A673 (cell line): ENCODE data around the gene ITM2C. TPM values are rescaled to one million over a fixed set of nuclear protein-coding genes. Genes with fewer than 3 reads are reported as not detected.

Source experiments
- BruUV-seq: library from RNA; stranded (reverse); fragments of 400-500 nt; replicated peaks from 2 replicates; lab custom pipeline; 2021; lab: Mats Ljungman, UMichigan
- CTCF ChIA-PET: fragments of 300-600 bp; sonication (Branson Sonifier 250); formaldehyde crosslinking; loops from one replicate; lab custom pipeline; 2022; ENCODE audit warnings: antibody characterized with exemption; lab: Charles Lee
- POLR2A ChIA-PET: fragments of 300-600 bp; sonication (Branson Sonifier 250); formaldehyde crosslinking; loops from one replicate; lab custom pipeline; 2022; ENCODE audit warnings: antibody characterized with exemption; ENCODE audit not compliant: low non-redundant PET; lab: Charles Lee
- DNase-seq: peaks from one replicate; pipeline ENCODE4 v3.0.0-alpha.2; 2015; ENCODE audit warnings: low spot score
- H3K27ac ChIP-seq: fragments of 200-600 bp; sonication (generic); 2 replicates; pipeline ENCODE4 v1.5.1; 2016; ENCODE audit warnings: mixed run types, low read depth, mild to moderate bottlenecking, mixed read lengths, antibody characterized with exemption, low read length; ENCODE audit not compliant: poor library complexity, severe bottlenecking
- H3K27me3 ChIP-seq: fragments of 200-600 bp; sonication (generic); replicated peaks from 2 replicates; pipeline ENCODE4 v1.6.1; 2017; ENCODE audit warnings: mixed run types, low read depth, mild to moderate bottlenecking, mixed read lengths, antibody characterized with exemption, low read length; ENCODE audit not compliant: insufficient read depth, poor library complexity
- H3K36me3 ChIP-seq: fragments of 200-600 bp; sonication (generic); 2 replicates; pipeline ENCODE4 v1.6.1; 2016; ENCODE audit warnings: mixed run types, mild to moderate bottlenecking, mixed read lengths, antibody characterized with exemption, low read length; ENCODE audit not compliant: insufficient read depth, poor library complexity, severe bottlenecking
- H3K4me1 ChIP-seq: fragments of 200-600 bp; sonication (generic); 2 replicates; pipeline ENCODE4 v1.6.1; 2017; ENCODE audit warnings: mixed run types, mild to moderate bottlenecking, mixed read lengths, antibody characterized with exemption, low read length; ENCODE audit not compliant: insufficient read depth, poor library complexity, severe bottlenecking
- H3K4me3 ChIP-seq: fragments of 200-600 bp; sonication (generic); 2 replicates; pipeline ENCODE4 v1.5.1; 2016; ENCODE audit warnings: low read depth, mixed run types, mild to moderate bottlenecking, mixed read lengths, low read length; ENCODE audit not compliant: poor library complexity, severe bottlenecking
- H3K9me3 ChIP-seq: fragments of 200-600 bp; sonication (generic); 2 replicates; pipeline ENCODE4 v1.6.1; 2016; ENCODE audit warnings: mixed run types, low read depth, mild to moderate bottlenecking, mixed read lengths, antibody characterized with exemption, low read length; ENCODE audit not compliant: poor library complexity, severe bottlenecking
- EZH2 ChIP-seq: fragments of 200-600 bp; sonication (generic); IDR thresholded peaks from 2 replicates; pipeline ENCODE4 v1.6.1; 2017; ENCODE audit warnings: borderline replicate concordance, low read depth, mild to moderate bottlenecking, mixed read lengths, antibody characterized with exemption, low read length; ENCODE audit not compliant: poor library complexity, severe bottlenecking
- intact Hi-C: fragments of 100-400 bp; cut with micrococcal nuclease; formaldehyde crosslinking; loops from one replicate; pipeline ENCODE4 v1.10.0; 2022; ENCODE audit not compliant: unreplicated experiment
- total RNA-seq: library from RNA; stranded (reverse); gene quantifications from 2 replicates; pipeline ENCODE4 v1.2.3, GENCODE V29; 2021
- TF ChIP-seq, protein P1 (sequence below): fragments of 300-800, 200-600 bp; sonication (generic); conservative IDR thresholded peaks from 2 replicates; pipeline ENCODE4 v1.5.1; 2017; ENCODE audit warnings: low read depth, mild to moderate bottlenecking, antibody characterized with exemption, low read length, moderate library complexity, mixed read lengths

The ITM2C gene
- total RNA-seq, 1 experiment from 2014 or later, result 283 TPM

DNA sequence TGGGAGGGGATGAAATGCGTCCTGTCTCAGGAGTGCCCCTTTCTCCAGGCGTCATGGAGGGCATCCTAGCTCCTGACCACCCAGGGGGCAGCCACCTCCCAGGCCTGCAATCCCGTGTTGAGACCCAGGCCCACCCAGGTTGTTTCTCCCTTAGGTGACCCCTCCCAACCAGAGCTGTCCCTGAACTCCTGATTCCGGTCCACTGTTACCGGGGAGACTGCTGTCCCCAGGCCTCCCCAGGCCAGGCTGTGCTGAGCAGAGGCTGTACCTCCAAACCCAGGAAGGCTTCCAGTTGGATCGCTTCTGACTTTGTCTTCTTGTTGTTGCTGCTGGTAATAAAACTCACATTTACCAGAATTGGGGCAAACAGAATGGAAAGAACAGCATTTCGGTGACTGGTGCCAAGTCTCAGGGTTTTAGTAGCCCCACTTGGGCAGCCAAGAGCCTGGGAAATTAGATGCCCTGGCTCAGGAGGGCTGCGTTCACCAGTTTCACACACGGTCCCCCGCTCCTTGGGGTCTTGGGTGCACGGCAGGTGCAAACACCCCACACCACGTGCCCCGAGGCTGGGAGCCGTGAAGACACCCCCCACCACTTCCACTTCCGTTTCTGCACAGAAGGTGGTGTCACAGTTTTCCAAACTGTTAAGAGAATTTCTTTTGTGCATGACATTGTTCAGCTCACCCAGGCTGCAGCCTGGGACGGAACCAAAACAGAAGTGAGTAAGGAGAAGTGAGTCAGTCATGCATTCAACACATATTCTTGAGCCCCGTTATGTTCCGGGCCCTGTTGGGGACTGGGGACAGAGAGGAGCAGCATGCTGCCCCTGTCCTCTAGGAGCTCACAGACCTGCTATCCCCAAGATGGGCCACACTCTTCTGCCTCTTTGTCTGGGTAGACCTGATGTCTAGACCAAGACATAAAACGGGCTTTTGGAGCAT is 29.4 kb downstream of the ITM2C start:
- DNase-seq, result no peak
- no peaks in the 10 kb centered on the region for H3K4me1 ChIP-seq
- no peaks in the 10 kb centered on the region for H3K36me3 ChIP-seq
- H3K27ac ChIP-seq, result no peak overlapping the region
- intact Hi-C loops, result no loop called here
- CTCF ChIA-PET, result no interaction called here
- no peaks in the 10 kb centered on the region for H3K27me3 ChIP-seq
- TF ChIP-seq, protein P1, sequence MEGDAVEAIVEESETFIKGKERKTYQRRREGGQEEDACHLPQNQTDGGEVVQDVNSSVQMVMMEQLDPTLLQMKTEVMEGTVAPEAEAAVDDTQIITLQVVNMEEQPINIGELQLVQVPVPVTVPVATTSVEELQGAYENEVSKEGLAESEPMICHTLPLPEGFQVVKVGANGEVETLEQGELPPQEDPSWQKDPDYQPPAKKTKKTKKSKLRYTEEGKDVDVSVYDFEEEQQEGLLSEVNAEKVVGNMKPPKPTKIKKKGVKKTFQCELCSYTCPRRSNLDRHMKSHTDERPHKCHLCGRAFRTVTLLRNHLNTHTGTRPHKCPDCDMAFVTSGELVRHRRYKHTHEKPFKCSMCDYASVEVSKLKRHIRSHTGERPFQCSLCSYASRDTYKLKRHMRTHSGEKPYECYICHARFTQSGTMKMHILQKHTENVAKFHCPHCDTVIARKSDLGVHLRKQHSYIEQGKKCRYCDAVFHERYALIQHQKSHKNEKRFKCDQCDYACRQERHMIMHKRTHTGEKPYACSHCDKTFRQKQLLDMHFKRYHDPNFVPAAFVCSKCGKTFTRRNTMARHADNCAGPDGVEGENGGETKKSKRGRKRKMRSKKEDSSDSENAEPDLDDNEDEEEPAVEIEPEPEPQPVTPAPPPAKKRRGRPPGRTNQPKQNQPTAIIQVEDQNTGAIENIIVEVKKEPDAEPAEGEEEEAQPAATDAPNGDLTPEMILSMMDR, result no peak
- no peak for TF ChIP-seq EZH2
- H3K4me3 ChIP-seq, result no peak overlapping the region
- H3K9me3 ChIP-seq, result no peaks in the 10 kb centered on the region
- POLR2A ChIA-PET, result no interaction called here
- BruUV-seq, result no TSS peak

DNA sequence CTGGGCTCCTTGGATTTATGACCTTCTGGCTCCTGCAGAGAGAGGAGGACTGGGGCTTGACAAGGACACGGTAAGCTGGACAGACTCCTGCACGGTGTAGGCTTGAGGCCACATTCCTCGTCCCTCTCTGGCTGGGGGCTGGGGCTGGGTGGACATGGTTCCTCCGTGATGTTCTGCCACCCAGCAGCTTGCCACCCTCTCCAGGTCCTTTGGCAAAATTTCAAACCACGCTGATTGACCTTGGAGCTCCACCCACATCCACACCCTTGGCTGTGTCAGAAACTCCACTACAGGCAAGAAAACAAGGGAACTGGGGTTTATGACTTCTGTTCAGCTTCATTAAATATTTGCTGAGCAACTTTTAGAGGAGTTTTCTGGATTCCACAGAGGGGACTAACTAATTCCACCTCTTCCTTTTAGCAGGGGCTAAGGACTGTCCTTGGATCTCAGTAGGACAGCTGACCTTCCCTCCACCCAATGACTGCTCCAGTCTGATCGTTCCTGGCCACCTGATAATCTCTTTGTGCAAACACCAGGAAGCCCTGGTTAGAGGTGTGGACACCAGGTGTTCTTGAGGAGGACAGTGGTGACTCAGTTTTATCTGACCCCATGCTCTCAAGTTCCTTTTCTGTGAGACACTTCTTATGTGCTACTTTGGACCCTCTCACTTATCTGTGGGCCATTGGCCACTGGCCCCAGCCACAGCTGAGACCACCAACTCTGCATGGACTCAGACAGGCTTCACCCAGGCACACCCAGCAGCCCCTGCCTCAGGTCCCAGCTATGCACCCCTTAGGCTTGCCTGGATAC is 31.0 kb downstream of the ITM2C start:
- Histone ChIP-seq H3K4me1 (no peaks in the 10 kb centered on the region), H3K4me3 (no peak overlapping the region), H3K27me3 (no peaks in the 10 kb centered on the region), H3K27ac (no peak overlapping the region), H3K9me3 (no peaks in the 10 kb centered on the region), H3K36me3 (no peaks in the 10 kb centered on the region)
- TF ChIP-seq, protein P1, result no peak
- TF ChIP-seq EZH2, result no peak
- DNase-seq, result no peak
- ChIA-PET POLR2A (no interaction called here), CTCF (no interaction called here)
- BruUV-seq, result no TSS peak
- intact Hi-C loops, result no loop called here

DNA sequence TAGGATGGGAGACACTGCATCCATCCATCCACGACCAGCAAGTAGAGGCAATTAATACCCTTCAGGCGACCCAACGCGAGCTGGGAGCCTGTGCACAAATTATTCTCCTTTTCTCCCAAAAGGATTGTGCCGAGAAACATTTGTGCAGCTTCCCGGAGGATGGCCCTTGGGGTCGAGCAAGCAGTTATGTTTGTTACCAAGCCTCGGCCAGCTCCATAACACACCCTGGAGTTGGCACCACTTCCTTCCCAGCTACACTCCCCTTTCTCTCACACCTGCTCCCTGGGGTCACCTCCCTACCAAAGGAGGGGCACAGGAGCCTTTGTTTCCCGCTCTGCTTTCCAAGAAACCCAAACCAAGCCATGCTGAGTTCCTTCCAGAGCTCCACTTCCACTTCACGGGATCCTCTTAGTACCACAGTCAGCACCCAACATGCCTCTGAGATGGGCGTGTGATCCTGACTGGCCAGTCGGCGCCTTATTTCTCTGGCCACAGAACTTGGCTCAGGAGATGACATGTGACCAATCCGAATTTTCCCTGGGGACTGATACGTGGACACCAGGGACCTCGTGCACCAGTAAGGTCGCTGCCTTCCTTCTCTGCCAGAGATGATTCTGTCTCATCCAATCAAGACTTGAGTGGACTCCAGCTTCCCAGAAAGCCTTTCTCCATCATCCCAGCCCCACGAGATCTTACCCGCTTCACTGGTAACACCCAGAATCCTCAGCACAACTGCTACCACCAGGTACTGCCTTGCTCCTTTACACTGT is 31.8 kb downstream of the ITM2C start:
- H3K27ac ChIP-seq, result no peak overlapping the region
- H3K4me3 ChIP-seq, result no peak overlapping the region
- intact Hi-C loops, result no loop called here
- DNase-seq, result no peak
- no peaks in the 10 kb centered on the region for H3K27me3 ChIP-seq
- H3K36me3 ChIP-seq, result no peaks in the 10 kb centered on the region
- ChIA-PET POLR2A (no interaction called here), CTCF (no interaction called here)
- BruUV-seq, result no TSS peak
- H3K9me3 ChIP-seq, result no peaks in the 10 kb centered on the region
- TF ChIP-seq, protein P1, result no peak
- TF ChIP-seq EZH2, result no peak
- H3K4me1 ChIP-seq, result no peaks in the 10 kb centered on the region
